ELR (cell line): ENCODE measurements around the gene ANK2.

Experiments
- DNase-seq: peaks from one replicate; pipeline ENCODE4 v3.0.0-alpha.2; 2015; ENCODE audit warnings: low read depth

ANK2 gene

DNA sequence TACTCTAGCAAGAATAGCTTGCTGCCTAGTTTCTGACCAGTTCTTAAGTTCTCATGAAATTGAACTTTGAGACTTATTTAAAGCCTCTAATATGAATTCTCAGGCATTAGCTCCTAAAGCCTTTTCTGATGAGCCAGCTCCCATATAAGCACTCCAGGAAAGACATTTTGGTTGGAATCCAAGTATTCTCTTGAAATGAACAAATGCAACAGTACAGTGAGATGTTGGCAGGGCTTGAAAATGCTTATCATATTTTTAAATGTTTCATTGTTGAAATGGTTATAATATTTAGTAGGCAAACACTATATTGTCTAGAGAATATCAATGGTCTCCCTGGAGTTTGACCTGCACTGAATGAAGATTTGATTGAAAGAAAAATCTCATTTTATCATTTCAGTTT is 240.3 kb downstream of the ANK2 start:
- DNase-seq, result no peak

DNA sequence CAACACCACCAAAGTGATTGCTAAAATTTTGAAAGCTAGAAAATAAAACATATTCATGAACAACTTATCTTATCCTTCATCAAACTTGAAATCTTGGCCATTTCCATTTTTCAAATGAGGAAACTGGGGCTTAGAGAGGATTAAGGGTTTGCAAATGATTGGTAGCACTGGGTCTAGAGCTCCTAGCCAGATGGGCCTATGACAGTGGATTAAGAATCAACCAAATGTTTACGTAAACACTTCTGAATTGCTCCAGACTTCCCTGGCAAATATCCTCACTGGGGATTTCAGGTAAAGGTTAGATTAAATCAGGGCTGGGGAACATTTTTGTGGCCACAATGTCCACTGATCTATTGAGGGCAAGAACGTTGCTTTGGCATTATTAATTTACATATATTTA is 241.2 kb downstream of the ANK2 start:
- no peak for DNase-seq

DNA sequence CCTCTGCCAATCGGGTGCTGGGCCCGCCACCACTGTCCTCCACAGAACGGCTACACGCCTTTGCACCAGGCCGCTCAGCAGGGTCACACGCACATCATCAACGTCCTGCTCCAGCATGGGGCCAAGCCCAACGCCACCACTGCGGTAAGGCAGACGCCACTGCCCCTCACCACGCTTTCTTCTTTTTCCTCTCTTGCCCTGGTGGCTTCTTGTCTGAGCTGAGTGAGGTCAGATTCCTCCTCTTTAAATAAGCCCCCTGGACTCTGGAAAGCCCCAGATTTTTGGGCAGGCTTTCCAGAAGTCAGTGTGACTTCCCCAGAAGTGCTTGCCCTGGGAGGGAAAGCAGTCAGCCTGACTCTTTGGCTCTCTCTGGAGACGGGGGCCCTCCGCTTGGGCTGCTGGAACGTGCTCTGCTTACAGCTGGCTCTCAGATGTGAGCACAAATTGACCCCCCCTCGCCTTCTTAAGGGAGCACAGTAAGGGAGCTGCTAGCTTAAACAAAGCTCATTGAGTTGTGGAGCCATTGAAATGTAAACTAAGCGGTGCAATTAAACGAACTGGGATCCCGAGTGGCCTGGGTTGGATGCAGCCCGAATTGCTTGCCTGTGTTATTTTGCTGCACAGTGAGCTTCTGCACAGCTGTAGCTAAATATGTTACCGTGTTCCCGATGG is 243.1 kb downstream of the ANK2 start:
- no peak for DNase-seq

DNA sequence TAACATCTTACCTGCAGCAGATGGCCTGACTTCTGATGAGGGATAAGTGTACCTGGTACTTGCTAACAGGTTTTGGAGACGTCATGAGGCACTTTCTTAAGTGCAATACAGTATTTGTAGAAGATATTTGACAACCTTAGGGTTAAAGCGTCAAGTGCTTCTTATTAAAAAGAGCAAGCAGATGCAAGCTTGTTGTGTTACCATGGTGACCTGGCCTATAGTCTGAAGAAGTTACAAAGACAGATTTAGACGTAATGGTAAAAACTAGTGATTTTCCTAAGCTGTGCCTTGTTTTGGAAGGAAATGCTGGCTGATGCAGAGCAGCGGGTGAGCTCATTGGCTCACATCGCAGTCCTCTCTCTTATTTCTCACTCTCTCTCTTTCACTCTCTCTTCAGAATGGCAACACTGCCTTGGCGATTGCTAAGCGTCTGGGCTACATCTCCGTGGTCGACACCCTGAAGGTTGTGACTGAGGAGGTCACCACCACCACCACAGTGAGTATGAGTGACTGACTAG is 243.6 kb downstream of the ANK2 start:
- DNase-seq, result peak; percentile 25

DNA sequence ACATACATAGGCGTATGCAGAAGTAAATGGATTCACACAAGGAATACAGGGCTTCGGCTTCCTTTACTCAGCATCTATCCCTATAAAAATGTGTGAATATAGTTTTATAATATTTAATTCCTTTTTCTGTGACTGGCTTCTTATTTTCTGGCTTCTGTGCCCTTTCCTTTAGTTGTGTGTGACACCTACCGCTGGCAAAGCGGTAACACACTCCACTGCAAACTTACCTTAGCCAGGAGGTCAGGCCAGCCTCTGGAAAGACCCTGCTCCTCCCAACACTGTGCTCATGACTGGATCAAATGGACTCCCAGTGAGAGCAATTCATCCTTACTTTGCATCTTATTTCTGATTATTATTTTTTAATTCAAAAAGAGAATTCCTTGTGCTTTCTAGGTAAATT is 244.2 kb downstream of the ANK2 start:
- peak; percentile 29 for DNase-seq

DNA sequence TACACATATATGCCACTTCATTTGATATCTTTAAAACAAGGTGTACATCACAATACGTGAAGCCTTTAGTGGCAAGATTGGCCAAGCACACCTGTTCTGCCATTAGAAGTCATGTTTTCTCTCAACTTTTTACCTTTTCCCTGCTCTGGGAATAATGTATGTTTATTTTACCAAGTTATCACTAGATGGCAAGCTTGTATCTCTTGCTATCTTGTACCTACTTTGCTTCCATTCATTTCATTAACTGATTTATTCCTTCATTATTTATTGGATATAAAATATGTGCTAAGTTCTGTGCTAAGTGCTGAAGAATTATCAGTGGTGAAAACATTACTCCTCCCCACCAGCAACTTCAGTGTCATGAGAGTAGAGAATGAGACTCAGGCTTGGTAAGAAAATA is 245.5 kb downstream of the ANK2 start:
- DNase-seq, result peak; percentile 6

DNA sequence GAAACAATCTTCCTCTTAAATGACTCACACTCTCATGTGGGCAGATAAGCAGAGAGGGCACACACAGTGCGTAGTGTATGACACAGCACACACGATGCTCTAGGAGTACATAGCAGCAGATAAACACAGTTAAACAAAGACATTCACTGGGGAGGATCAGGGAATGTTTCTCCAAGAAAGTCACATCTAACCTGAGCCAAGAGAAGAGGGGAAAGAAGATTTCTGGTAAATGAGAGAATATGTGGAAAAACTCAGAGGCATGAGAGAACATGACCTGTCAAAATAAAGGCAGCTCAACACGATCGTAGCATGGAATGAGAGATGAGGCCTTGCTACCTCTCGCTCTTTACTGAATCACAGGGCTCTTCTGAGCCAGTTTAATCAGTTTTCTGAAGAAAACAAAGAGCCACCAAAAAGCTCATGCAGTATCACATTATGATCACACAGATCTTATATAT is 251.0 kb downstream of the ANK2 start:
- DNase-seq, result peak; percentile 46

DNA sequence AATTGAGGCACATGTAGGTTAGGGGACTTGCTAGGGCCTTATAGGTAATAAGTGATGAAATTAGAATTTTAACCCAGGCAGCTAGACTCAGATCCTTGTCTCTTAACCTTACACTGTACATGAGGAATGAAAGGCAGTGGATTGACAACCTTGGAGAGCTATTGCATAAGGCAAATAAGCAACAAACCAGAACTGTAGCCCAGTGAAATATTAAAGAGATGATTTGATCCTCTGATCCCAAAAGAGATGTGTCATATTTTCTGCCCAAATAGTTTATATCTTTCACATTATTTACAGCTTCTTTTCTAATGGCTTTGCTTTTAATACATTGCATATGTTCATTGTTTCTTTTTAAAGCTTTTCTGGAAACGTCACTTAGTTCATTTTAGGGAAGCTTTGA is 252.6 kb downstream of the ANK2 start:
- no peak for DNase-seq

DNA sequence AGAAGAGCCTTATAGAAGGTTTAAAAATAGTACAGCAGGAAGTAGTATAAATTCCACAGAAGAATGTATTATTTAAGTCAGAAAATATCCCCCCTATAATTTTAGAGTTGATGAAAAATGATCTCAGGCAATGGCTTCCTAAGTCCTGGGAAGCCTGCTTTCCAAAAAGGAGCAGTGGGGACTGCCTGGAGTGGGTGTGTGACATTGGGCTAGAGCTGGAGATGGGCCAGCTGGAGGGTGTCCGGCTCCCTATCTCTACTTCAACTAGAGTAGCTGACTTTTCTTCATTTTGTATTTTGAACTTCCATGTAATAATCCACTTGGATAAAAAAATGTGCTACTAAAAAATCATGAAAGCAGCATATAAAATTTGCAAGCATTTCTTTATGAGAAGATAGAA is 253.9 kb downstream of the ANK2 start:
- no peak for DNase-seq

DNA sequence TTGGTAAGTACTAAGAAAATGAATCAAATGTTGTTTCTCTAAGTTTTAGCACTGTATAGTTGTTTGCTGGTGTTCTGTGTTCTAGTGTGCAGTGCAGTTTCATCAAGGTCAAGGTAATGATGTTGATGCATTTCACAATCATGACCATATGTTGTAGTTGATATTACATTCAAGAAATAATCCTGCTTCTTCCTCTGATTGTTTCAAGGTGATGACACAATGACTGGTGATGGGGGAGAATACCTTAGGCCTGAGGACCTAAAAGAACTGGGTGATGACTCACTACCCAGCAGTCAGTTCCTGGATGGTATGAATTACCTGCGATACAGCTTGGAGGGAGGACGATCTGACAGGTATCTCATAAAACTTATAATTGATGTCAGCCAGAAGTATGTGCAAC is 261.6 kb downstream of the ANK2 start:
- DNase-seq, result no peak

DNA sequence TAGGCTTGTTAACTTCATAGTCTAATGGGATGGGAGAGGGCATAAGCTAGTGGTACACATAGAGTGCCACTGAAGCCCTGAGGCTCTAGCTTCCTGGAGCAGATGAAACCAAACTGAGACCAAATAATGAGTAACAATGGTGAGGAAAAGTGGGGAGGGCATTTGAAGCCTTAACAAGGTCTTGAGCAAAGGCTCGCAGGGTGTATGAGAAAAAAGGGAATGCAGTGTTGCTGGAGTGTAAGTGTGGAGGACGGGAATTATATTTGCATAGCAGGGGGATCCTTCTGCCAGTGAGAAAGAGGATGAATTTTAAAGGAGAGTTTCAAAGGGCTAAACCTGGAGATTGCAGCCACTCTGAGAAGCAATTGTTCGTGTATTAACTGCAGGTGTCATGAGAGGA is 263.1 kb downstream of the ANK2 start:
- DNase-seq, result no peak

DNA sequence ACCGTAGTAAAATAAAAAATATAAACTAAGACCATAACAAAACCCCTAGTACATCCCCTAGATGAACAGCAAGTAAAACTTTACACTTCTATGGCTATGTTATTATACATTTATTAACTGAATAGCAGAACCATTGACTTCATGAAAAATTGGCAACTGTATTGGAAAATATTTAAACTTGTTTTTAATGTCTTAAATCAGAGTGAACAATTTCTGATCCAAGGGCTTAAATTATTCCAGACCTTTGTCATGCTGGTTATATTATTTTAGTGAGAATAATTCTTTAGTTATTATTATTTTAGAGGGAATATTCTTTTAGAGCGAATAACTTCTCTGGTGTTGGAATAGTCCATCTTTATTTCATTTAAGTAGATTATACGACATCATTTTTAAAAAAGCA is 265.0 kb downstream of the ANK2 start:
- no peak for DNase-seq

DNA sequence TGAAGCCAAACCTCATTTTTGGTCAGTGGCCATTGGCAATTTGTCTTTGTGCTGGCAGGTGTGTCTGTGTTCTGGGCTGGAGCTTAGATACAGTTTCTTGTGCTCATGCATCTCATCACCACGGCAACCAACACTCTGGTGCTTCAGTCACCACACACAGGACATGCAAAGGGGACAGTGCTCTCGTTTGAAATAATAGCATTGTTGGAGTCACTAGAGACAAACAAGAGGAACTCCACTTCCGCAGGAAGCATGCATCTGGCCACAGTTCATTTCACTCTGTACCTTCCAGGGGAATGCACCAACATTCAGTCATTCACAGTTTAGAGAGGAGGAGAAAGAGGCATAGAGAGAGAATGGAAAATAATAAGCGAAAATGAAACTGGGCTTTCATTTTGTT is 267.4 kb downstream of the ANK2 start:
- DNase-seq, result no peak

DNA sequence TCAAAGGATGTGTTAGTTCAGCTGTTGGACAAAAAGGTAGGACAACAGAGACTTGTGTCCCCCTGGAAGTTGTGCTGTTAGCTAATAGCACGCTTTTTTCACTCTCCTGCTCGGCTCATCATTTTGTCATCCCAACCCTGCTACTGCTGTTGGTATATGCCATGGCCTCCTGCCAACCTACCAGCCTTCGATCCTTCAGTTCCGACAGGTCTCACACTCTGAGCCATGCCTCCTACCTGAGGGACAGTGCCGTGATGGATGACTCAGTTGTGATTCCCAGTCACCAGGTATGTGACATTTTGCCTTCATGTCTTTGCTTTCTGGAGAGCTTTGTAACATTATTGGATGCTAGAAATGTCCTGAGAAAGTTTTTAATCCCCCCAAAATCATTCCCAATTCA is 268.1 kb downstream of the ANK2 start:
- no peak for DNase-seq

DNA sequence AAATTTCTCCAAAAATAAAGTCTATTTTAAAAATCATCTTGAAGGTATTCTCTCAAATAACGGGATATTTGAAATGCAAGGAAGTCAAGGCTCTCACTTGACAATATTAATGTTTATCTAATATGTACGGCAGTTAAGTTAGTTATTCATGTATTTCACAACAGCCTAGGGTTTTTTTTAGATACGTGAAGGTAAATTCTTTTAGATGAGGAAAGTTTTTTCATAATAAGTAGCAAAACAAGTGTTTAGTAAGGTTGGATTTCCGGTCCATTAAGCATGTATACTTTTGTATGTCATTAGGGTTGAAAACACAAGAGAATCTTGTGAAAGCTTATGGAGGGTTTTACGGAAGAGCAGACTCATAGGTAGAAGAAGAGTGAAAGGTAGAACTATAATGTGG is 273.3 kb downstream of the ANK2 start:
- no peak for DNase-seq

DNA sequence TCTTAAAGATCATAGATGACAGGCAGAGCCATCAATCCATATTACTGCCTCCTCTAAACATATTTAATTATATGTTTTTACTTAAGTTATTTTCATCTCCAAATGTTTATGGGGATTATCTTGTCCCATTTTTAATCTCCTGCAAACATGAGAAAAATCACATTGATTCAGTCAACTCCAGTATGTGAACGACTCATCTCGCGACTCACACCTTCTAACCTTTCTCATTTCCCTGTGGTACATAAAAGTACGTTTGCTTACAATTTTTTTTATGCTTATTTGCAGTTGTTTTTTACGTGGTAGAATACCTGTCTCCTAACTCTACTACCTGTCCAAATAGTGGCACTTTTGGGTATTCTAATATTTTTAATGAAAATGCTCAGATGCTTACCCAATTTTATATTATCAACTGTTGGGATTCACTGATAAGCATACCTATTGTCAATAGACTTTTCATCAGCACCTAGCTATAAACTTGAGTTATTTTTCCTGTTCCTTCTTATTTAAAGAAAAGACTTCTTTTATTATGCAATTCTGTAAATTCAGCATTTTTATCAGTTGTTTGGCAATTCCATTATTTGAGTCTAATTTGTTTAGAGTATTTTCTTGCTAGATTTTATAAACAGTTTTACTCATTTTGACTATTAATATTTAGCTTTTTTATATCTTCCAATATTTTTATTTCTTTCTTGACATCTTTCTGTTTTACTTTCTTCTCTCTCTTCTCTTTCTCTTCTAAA is 276.6 kb downstream of the ANK2 start:
- DNase-seq, result peak; percentile 51

DNA sequence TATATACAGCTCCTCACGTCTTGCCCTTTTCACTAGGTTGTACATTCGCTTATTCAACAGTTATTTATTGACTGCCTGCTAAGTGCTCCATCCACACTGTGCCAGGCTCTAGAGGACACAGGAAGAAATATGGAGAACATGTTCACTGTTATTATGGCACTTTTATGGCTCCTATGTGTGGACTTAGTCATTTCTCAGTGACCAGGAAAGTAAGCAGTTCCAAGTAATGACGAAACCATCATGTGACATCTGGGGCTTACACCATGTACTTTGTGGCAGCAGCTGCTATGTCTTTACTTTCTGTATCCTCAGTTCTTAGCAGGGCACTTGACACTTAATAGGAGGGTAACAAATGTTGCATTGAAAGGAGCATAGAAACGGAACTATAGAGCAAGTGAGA is 278.0 kb downstream of the ANK2 start:
- peak; percentile 12 for DNase-seq

DNA sequence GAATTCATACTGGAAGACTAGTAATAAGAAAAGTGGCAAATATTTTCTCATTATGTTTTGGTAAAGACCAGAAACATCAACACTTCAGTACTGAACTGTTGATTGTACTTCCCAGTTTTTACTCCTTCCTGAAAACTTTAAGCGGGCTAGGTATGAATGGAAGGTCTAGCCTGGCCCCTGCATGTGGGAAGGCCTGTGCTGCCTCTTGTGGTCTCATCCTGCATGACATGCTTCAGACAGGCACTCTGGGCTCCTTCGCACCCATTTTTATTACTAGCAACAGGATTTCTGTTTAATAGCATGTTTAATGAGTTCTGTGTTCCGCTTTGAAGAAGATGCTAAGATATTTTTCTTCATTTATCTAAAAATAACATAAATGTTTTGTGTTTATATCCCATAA is 279.1 kb downstream of the ANK2 start:
- peak; percentile 21 for DNase-seq

DNA sequence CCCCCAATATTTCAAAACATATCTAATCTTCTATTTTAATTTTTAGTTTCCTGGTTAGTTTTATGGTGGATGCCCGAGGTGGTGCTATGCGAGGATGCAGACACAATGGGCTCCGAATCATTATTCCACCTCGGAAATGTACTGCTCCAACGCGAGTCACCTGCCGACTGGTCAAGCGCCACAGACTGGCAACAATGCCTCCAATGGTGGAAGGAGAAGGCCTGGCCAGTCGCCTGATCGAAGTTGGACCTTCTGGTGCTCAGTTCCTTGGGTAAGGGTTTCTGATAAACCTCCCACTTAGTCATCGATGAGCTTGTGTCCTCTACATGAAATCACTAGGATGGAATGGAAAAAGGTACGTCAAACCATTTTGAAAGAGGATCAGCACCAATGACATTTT is 280.7 kb downstream of the ANK2 start:
- DNase-seq, result no peak

DNA sequence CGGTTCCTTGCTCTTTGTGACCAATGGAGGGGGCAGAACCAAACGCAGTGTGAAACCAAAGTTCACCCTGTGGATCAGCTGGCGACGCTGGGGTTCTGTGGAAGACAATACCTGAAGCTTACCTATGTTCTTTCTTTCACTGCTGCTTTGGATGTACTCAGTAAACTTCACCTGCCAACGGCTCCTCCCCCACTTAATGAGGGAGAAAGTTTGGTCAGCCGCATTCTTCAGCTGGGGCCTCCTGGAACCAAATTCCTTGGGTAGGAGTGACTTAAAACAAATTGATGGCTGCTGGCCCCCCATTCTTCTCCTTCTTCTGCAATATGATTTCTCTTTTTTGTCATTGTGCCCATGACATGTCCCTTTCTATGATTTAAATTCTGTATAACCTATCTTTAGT is 282.4 kb downstream of the ANK2 start:
- no peak for DNase-seq

DNA sequence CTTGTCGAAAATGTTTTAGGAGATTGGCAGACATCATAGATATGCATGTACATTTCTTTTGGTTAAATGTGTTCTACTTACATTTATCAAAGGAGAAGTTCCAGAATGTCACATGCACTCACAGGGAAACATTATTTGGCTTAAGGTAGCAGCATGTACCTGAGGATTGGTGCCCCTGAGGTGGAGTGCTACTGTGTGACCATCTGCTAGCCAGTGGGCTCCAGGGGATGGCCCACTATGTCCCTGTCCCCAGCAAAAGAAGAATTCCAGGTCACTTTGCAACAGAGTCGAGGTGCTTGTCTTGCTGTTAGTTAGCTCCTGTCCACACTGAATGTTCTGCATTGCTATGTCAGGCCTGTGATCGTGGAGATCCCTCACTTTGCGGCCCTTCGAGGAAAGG is 283.2 kb downstream of the ANK2 start:
- DNase-seq, result no peak

DNA sequence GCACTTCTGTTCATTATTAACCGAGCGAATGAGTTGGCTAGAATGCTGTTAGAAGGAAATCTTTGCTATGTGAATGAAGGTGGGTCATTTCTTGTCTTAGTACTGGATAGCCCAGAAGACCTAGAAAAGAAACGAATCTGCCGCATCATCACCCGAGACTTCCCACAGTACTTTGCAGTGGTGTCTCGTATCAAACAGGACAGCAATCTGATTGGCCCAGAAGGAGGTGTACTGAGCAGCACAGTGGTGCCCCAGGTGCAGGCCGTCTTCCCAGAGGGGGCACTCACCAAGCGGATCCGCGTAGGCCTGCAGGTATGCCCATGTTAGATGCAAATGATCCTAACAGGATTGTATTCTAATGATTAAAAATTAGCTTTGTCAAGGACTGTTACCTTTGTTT is 286.3 kb downstream of the ANK2 start:
- no peak for DNase-seq

DNA sequence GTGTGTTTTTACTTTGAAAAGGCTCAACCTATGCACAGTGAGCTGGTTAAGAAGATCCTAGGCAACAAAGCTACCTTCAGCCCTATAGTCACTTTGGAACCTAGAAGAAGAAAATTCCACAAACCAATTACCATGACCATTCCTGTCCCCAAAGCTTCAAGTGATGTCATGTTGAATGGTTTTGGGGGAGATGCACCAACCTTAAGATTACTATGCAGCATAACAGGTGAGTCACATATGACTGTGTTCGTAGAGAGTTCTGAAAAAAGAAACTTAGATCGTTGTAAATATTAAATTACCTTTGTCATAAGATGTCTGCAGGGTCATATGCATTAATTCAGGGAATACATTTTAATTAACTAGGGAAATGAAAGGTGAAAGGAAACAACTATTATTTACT is 287.1 kb downstream of the ANK2 start:
- DNase-seq, result peak; percentile 29

DNA sequence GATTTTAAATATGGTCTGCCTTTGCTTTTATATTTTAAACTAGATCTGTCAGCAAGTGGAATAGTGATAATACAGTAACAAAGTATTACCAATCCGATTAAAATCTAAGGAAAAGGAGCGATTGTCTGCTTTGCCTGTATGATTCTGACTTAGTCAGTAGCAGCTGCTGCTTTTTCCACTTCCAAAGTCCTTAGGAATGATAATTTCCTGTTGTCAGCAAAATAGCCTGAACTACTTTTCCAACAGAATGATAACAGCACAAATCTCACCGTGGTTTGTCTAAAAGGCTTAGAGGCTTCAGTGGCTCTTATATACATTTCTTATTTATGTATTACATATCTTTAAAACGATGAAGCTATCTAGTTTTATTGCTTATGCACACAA is 290.0 kb downstream of the ANK2 start:
- DNase-seq, result no peak
